CD14-positive monocyte (primary cell): ENCODE measurements around the gene CLDN22. TPM values are rescaled to one million over a fixed set of nuclear protein-coding genes. Genes with fewer than 3 reads are reported as not detected.

Source experiments
- DNase-seq, 3 donors: peaks; one replicate each; pipeline ENCODE4 v3.0.0-alpha.2; 2011 to 2022
- H2AFZ ChIP-seq: 2 replicates; pipeline ENCODE4 v1.6.0; 2012; ENCODE audit warnings: mild to moderate bottlenecking, low read depth, low read length, inconsistent platforms; ENCODE audit not compliant: insufficient read depth, poor library complexity, severe bottlenecking
- H3K27ac ChIP-seq, 2 donors: 1 replicate in 1 of 2; 2 replicates in 1 of 2; pipeline ENCODE4 v1.5.1; 2012 to 2013; ENCODE audit warnings: low read length in 2 of 2, control low read depth in 1 of 2, inconsistent platforms in 1 of 2, low read depth in 1 of 2, mild to moderate bottlenecking in 1 of 2
- H3K27me3 ChIP-seq, 2 donors: one replicate each; pipeline versions ENCODE4 v1.6.0 to v1.6.1; 2011 to 2013; ENCODE audit warnings: low read length in 2 of 2; ENCODE audit not compliant: control insufficient read depth in 2 of 2, insufficient read depth in 2 of 2
- H3K36me3 ChIP-seq, 2 donors: replicated peaks in 1 of 2; 1 replicate in 1 of 2; 2 replicates in 1 of 2; pipeline versions ENCODE4 v1.5.1 to v1.6.1; 2012 to 2013; ENCODE audit warnings: low read length in 2 of 2, control low read depth in 1 of 2, inconsistent platforms in 1 of 2, mild to moderate bottlenecking in 1 of 2; ENCODE audit not compliant: insufficient read depth in 2 of 2, control insufficient read depth in 1 of 2
- H3K4me1 ChIP-seq, 2 donors: 1 replicate in 1 of 2; 2 replicates in 1 of 2; pipeline versions ENCODE4 v1.5.1 to v1.6.1; 2012 to 2013; ENCODE audit warnings: low read length in 2 of 2, control low read depth in 1 of 2, inconsistent platforms in 1 of 2, mild to moderate bottlenecking in 1 of 2, moderate library complexity in 1 of 2; ENCODE audit not compliant: insufficient read depth in 2 of 2, control insufficient read depth in 1 of 2
- H3K4me2 ChIP-seq: replicated peaks from 2 replicates; pipeline ENCODE3; 2012; ENCODE audit warnings: low read length, moderate library complexity, mild to moderate bottlenecking; ENCODE audit not compliant: poor library complexity, severe bottlenecking; ENCODE audit errors: extremely low read depth
- H3K4me3 ChIP-seq, 3 experiments: fragments of 200-600 bp in 1 of 3; sonication (generic) in 1 of 3; replicated peaks in 1 of 3; 1 replicate in 2 of 3; 2 replicates in 1 of 3; pipeline ENCODE4 v1.5.1; 2011 to 2013; ENCODE audit warnings: low read length in 3 of 3, mild to moderate bottlenecking in 3 of 3, control low read depth in 2 of 3, low read depth in 2 of 3, inconsistent platforms in 1 of 3, moderate library complexity in 1 of 3
- H3K79me2 ChIP-seq: 2 replicates; pipeline ENCODE4 v1.6.0; 2012; ENCODE audit warnings: mild to moderate bottlenecking, control low read depth, inconsistent platforms, low read length, moderate library complexity; ENCODE audit not compliant: insufficient read depth
- H3K9ac ChIP-seq: 2 replicates; pipeline ENCODE4 v1.6.0; 2017; ENCODE audit warnings: low read length, mild to moderate bottlenecking; ENCODE audit not compliant: insufficient read depth, poor library complexity, severe bottlenecking
- H3K9me3 ChIP-seq, 2 donors: replicated peaks in 1 of 2; 1 replicate in 1 of 2; 2 replicates in 1 of 2; pipeline versions ENCODE4 v1.5.1 to v1.6.1; 2012 to 2013; ENCODE audit warnings: low read length in 2 of 2, control low read depth in 1 of 2; ENCODE audit not compliant: control insufficient read depth in 1 of 2, insufficient read depth in 1 of 2
- H4K20me1 ChIP-seq: 2 replicates; pipeline ENCODE4 v1.6.0; 2012; ENCODE audit warnings: mild to moderate bottlenecking, low read length, control low read depth, moderate library complexity; ENCODE audit not compliant: insufficient read depth
- H3K27ac Mint-ChIP-seq, 7 donors: one replicate each; pipeline ENCODE4 v1.8.0; 2020; ENCODE audit warnings: mild to moderate bottlenecking in 7 of 7, mixed read lengths in 7 of 7, moderate library complexity in 6 of 7, inconsistent platforms in 2 of 7
- H3K27me3 Mint-ChIP-seq, 3 donors: one replicate each; pipeline ENCODE4 v1.8.0; 2021 to 2022; ENCODE audit warnings: low read depth in 3 of 3, mild to moderate bottlenecking in 3 of 3, mixed read lengths in 3 of 3, moderate library complexity in 3 of 3, inconsistent platforms in 1 of 3
- H3K36me3 Mint-ChIP-seq, 2 donors: one replicate each; pipeline ENCODE4 v1.8.0; 2020; ENCODE audit warnings: mixed read lengths in 2 of 2, inconsistent platforms in 1 of 2, mild to moderate bottlenecking in 1 of 2
- H3K4me1 Mint-ChIP-seq: one replicate; pipeline ENCODE4 v1.8.0; 2020; ENCODE audit warnings: mild to moderate bottlenecking, mixed read lengths
- H3K4me3 Mint-ChIP-seq, 2 donors: one replicate each; pipeline ENCODE4 v1.8.0; 2020; ENCODE audit warnings: mild to moderate bottlenecking in 2 of 2, mixed read lengths in 2 of 2, moderate library complexity in 1 of 2
- H3K9me3 Mint-ChIP-seq, 7 donors: one replicate each; pipeline ENCODE4 v1.8.0; 2020 to 2022; ENCODE audit warnings: mixed read lengths in 7 of 7, mild to moderate bottlenecking in 6 of 7, moderate library complexity in 6 of 7, inconsistent platforms in 2 of 7
- CTCF ChIP-seq: fragments of 200-600 bp; IDR thresholded peaks from one replicate; pipeline ENCODE4 v1.8.0; 2022; ENCODE audit warnings: antibody characterized with exemption, mild to moderate bottlenecking
- WGBS: methylation state at CpG from one replicate; pipeline ENCODE4 v1.1.5; 2013; ENCODE audit warnings: missing lambda C conversion rate; ENCODE audit not compliant: insufficient coverage; 5-methylcytosine and 5-hydroxymethylcytosine counted together
- intact Hi-C, 2 donors: fragments of 100-400 bp; cut with micrococcal nuclease; formaldehyde crosslinking; loops; one replicate each; pipeline versions ENCODE4 v1.15.0 to v1.15.1; 2023
- polyA plus RNA-seq, 3 donors: library from polyadenylated mRNA; depleted of rRNA in 1 of 3; unstranded in 2 of 3; stranded (reverse) in 1 of 3; fragments of 300-500 nt in 2 of 3; fragments of >200 nt in 1 of 3; fragmentation: Illumina TruSeq in 2 of 3; gene quantifications; 1 replicate in 2 of 3; 2 replicates in 1 of 3; pipeline ENCODE4 v1.2.3, GENCODE V29; 2012 to 2021

Gene CLDN22
- polyA plus RNA-seq, 3 donors, result not detected

- peaks cover 0 to 3% (median 0%) of the 10 kb centered on the region in 7 donors for H3K9me3 Mint-ChIP-seq
- peak; percentile 10 to 35 (median 26) for DNase-seq
- no peak for TF ChIP-seq CTCF
- H3K4me1 ChIP-seq, result peaks cover 9 to 20% of the 10 kb centered on the region in 2 donors
- no peaks in the 10 kb centered on the region for H3K9me3 ChIP-seq
- H3K36me3 ChIP-seq, result no peaks in the 10 kb centered on the region
- H3K9ac ChIP-seq, result no peak overlapping the region
- peaks cover 16% of the 10 kb centered on the region for H3K4me1 Mint-ChIP-seq
- 81% methylated on average over 9 of the region's 17 CpGs for WGBS
- H3K27me3 ChIP-seq, result no peaks in the 10 kb centered on the region
- no peak overlapping the region for H3K27ac ChIP-seq
- peak overlapping the region in 2 of 3 experiments; percentile 6 to 59 for H3K4me3 ChIP-seq
- peak overlapping the region in 2 of 7 donors; percentile 50 to 53 for H3K27ac Mint-ChIP-seq
- peak overlapping the region; percentile 32 for H2AFZ ChIP-seq
- H4K20me1 ChIP-seq, result no peaks in the 10 kb centered on the region
- H3K79me2 ChIP-seq, result no peaks in the 10 kb centered on the region
- H3K4me2 ChIP-seq, result peak overlapping the region; percentile 48
- peaks cover 4 to 12% (median 5%) of the 10 kb centered on the region in 3 donors for H3K27me3 Mint-ChIP-seq
- H3K36me3 Mint-ChIP-seq, result no peaks in the 10 kb centered on the region
- intact Hi-C loops, result no loop called here
- peak overlapping the region in 1 of 2 donors; percentile 64 for H3K4me3 Mint-ChIP-seq
These were observed 28.9 kb upstream of the CLDN22 start for GRCh38 chr4:183348706-183349659.

GRCh38 chr4:183348136-183348535, 28.1 kb upstream of the CLDN22 start:
- 28% methylated on average over 5 of the region's 12 CpGs for WGBS
- no peaks in the 10 kb centered on the region for H3K79me2 ChIP-seq

More at GRCh38 chr4:183348136-183348535, 28.1 kb upstream of the CLDN22 start:
- Histone ChIP-seq H3K9ac (no peak overlapping the region), H3K27me3 (peaks cover 0 to 1% of the 10 kb centered on the region in 2 donors), H3K9me3 (no peaks in the 10 kb centered on the region), H4K20me1 (no peaks in the 10 kb centered on the region), H3K4me2 (no peak overlapping the region), H2AFZ (peak overlapping the region; percentile 21), H3K4me1 (peaks cover 9 to 22% of the 10 kb centered on the region in 2 donors), H3K36me3 (no peaks in the 10 kb centered on the region), H3K4me3 (no peak overlapping the region), H3K27ac (no peak overlapping the region)
- peaks cover 0 to 3% (median 0%) of the 10 kb centered on the region in 7 donors for H3K9me3 Mint-ChIP-seq
- intact Hi-C loops, result no loop called here
- TF ChIP-seq CTCF, result no peak
- no peaks in the 10 kb centered on the region for H3K36me3 Mint-ChIP-seq
- peaks cover 9 to 19% (median 10%) of the 10 kb centered on the region in 3 donors for H3K27me3 Mint-ChIP-seq
- H3K27ac Mint-ChIP-seq, result peak overlapping the region in 1 of 7 donors; percentile 73
- H3K4me3 Mint-ChIP-seq, result no peak overlapping the region
- no peak for DNase-seq
- peaks cover 19% of the 10 kb centered on the region for H3K4me1 Mint-ChIP-seq
